Activated CD4-positive, alpha-beta T cell treated with anti-CD3 and anti-CD28 coated beads, Interleukin-2, amount 10 ng/mL, durations not matched to agents 7 days and 5 days (primary cell): Measurements from ENCODE around the gene USP25. TPM values are rescaled to one million over a fixed set of nuclear protein-coding genes. Genes with fewer than 3 reads are reported as not detected.

Experiments
- CTCF ChIA-PET: fragments of 350-600 bp; sonication (Branson Sonifier 250); formaldehyde crosslinking; loops from one replicate; lab custom pipeline; 2021; ENCODE audit warnings: antibody characterized with exemption; lab: Charles Lee
- POLR2A ChIA-PET: fragments of 350-600 bp; sonication (Branson Sonifier 250); formaldehyde crosslinking; loops from one replicate; lab custom pipeline; 2021; ENCODE audit warnings: antibody characterized with exemption; lab: Charles Lee
- DNase-seq: peaks from one replicate; pipeline ENCODE4 v3.0.0-alpha.2; 2020
- H3K27ac Mint-ChIP-seq: one replicate; pipeline ENCODE4 v1.8.0; 2021; ENCODE audit warnings: mild to moderate bottlenecking, moderate library complexity, mixed read lengths
- H3K27me3 Mint-ChIP-seq: one replicate; pipeline ENCODE4 v1.8.0; 2021; ENCODE audit warnings: mixed read lengths
- H3K36me3 Mint-ChIP-seq: one replicate; pipeline ENCODE4 v1.8.0; 2021; ENCODE audit warnings: low read depth, mixed read lengths
- H3K4me1 Mint-ChIP-seq: one replicate; pipeline ENCODE4 v1.8.0; 2021; ENCODE audit warnings: mixed read lengths
- H3K4me3 Mint-ChIP-seq: one replicate; pipeline ENCODE4 v1.8.0; 2021; ENCODE audit warnings: mild to moderate bottlenecking, moderate library complexity, mixed read lengths
- H3K9me3 Mint-ChIP-seq: one replicate; pipeline ENCODE4 v1.8.0; 2021; ENCODE audit warnings: mixed read lengths
- total RNA-seq, 2 experiments: library from RNA; stranded (reverse); gene quantifications; one replicate each; pipeline ENCODE4 v1.2.3, GENCODE V29; 2021

The USP25 gene
- total RNA-seq, 2 experiments from 2014 or later, result 50.3 to 56.0 TPM

DNA sequence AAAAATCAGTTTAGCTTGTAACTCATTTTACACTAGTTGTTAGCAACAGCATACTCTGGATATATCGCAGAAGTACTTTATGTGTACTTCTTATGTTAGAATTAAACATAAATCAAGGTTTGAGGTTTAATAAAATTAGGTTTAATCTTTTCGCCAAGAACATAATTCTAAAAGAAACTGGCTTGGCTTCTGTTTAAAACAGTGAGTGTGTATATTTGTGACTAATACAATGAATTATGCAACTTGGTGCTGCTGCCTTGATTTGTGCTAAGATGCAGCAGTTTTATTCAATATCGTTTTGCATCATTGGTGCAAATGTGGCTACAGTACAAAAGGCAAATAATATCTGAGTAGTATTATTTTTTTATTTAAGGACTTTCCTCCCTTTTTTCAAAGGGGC lies 44.8 kb downstream of the USP25 start:
- Mint-ChIP-seq H3K36me3 (peaks cover 37% of the 10 kb centered on the region), H3K9me3 (no peaks in the 10 kb centered on the region), H3K4me3 (no peak overlapping the region), H3K27me3 (no peaks in the 10 kb centered on the region), H3K27ac (no peak overlapping the region), H3K4me1 (peaks cover 15% of the 10 kb centered on the region)
- CTCF ChIA-PET, result interaction anchor here (1.3 kb wide), 1 partner anchor 20 kb away, joined by 3 read pairs; no protein-coding TSS in a partner anchor
- POLR2A ChIA-PET, result no interaction called here
- no peak for DNase-seq

DNA sequence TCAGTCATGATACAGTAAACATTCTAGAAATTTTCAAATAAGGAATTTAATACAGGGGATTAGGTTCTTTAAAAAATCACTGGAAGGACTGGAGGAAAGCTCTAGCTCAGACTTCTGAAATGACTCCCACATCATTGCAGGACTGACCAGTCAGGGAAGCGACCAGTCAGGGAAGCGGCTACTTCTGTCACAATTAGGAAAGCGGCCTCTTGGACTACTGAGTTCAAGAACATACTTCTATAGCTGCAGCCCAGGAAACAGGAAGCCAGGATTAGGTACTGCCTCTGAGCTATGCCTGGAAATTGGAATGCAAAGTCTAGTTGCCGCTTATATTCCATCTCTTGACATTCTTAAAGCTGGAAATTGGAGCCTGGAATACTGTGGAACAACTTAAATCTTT lies 45.5 kb downstream of the USP25 start:
- Mint-ChIP-seq H3K4me1 (peaks cover 14% of the 10 kb centered on the region), H3K36me3 (peaks cover 31% of the 10 kb centered on the region), H3K4me3 (no peak overlapping the region), H3K27me3 (no peaks in the 10 kb centered on the region), H3K9me3 (no peaks in the 10 kb centered on the region), H3K27ac (no peak overlapping the region)
- POLR2A ChIA-PET, result no interaction called here
- CTCF ChIA-PET, result interaction anchor here (1.3 to 1.4 kb wide), 2 partner anchors 21 to 33 kb away, joined by 3 to 5 read pairs; no protein-coding TSS in a partner anchor
- no peak for DNase-seq

DNA sequence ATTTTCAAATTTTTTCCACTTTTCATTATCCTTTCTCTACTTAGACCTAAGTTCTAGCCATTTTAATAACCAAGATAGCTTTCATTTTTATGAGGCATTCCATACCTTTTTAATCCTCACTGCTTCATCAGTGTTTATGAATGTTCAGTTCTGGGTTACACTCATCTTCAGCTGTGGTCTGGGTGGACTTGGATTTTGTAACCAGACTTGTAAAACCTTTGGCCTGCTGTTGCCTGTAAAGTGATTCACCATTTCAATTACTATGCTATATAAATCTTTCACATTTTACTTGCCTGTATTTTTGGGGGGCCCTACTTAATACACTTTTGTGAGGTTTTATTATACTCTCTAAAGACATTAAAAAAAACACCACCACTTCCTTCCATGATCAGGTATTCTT lies 46.2 kb downstream of the USP25 start:
- CTCF ChIA-PET, result interaction anchor here (1.4 kb wide), 1 partner anchor 34 kb away, joined by 5 read pairs; no protein-coding TSS in a partner anchor
- Mint-ChIP-seq H3K4me1 (peaks cover 14% of the 10 kb centered on the region), H3K27me3 (no peaks in the 10 kb centered on the region), H3K27ac (no peak overlapping the region), H3K36me3 (peaks cover 34% of the 10 kb centered on the region), H3K9me3 (peaks cover 5% of the 10 kb centered on the region), H3K4me3 (no peak overlapping the region)
- POLR2A ChIA-PET, result no interaction called here
- no peak for DNase-seq

DNA sequence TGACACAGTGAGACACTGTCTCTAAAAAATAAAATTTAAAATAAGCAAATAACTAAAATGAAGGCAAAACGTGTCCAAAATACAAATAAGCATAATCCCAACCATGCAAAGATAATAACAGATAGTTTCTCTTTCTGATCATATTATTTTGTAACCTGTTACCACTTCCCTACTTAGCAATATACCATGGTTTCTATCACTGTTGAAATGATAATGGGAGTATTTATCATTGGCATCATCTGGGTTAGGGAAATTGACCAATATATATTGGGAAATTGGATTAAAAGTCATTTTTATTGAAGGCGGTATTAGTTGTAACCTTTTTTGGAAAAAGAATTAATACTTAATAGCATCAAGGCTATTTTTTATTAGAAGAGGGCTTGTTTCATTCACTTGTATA lies 47.0 kb downstream of the USP25 start:
- ChIA-PET POLR2A (no interaction called here), CTCF (no interaction called here)
- Mint-ChIP-seq H3K4me3 (no peak overlapping the region), H3K9me3 (peaks cover 8% of the 10 kb centered on the region), H3K4me1 (peaks cover 14% of the 10 kb centered on the region), H3K36me3 (peaks cover 39% of the 10 kb centered on the region), H3K27ac (no peak overlapping the region), H3K27me3 (no peaks in the 10 kb centered on the region)
- DNase-seq, result no peak

DNA sequence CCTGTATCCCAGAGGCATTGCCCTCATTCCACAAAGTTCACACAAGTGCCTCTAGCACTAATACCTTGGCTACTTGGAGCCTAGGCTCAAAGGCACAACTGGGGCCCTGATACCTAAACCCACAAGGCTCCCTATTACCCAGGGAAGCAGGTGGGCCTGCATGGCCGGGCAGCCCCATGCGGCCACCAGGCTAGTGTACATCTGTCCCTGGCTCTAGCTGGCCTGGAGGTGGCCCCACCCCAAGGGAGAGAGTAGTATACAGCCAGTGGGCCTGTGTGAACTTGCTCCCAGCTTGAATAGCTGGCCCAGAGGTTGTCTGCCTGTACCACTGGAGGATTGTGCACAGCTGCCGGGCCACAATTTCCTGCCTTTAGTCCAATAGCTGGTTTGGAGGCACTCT lies 52.2 kb downstream of the USP25 start:
- peaks cover 11% of the 10 kb centered on the region for H3K9me3 Mint-ChIP-seq
- peaks cover 45% of the 10 kb centered on the region for H3K36me3 Mint-ChIP-seq
- ChIA-PET CTCF (no interaction called here), POLR2A (no interaction called here)
- no peak for DNase-seq
- peaks cover 17% of the 10 kb centered on the region for H3K4me1 Mint-ChIP-seq
- no peak overlapping the region for H3K27ac Mint-ChIP-seq
- no peak overlapping the region for H3K4me3 Mint-ChIP-seq
- H3K27me3 Mint-ChIP-seq, result no peaks in the 10 kb centered on the region

DNA sequence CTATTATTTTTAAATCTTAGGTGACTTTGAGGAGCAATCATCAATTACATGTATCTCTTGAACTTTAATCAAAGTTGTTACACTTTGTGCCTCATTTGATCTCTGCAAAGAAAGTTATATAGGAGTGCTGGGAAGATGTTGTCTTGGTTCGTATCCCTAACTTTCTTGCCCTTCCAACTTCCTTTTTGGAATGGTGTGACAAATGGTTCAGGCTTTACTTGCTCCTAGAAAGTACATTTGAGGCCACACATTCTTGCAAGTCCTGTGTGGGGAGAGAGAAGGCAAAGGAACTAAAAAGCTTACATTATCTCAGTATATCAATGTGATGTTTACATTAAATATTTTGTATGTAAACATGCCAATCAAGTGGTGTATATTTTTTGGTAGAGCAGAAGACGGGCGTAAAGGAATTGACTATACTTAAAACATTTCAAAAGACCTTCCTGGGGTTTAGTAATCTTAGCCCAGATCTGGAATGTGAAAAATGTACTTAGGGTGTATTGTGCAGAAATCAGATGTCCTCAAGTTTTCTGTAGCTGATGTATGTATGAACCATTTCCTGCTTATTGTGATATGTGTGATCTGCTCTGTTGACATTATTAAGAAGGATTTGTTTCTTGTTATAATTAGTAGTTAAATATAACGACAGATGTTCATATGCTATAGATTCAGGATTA lies 59.2 kb downstream of the USP25 start:
- peaks cover 10% of the 10 kb centered on the region for H3K4me1 Mint-ChIP-seq
- no peak overlapping the region for H3K27ac Mint-ChIP-seq
- no peaks in the 10 kb centered on the region for H3K9me3 Mint-ChIP-seq
- peaks cover 25% of the 10 kb centered on the region for H3K36me3 Mint-ChIP-seq
- ChIA-PET POLR2A (no interaction called here), CTCF (no interaction called here)
- no peak overlapping the region for H3K4me3 Mint-ChIP-seq
- no peak for DNase-seq
- no peaks in the 10 kb centered on the region for H3K27me3 Mint-ChIP-seq

DNA sequence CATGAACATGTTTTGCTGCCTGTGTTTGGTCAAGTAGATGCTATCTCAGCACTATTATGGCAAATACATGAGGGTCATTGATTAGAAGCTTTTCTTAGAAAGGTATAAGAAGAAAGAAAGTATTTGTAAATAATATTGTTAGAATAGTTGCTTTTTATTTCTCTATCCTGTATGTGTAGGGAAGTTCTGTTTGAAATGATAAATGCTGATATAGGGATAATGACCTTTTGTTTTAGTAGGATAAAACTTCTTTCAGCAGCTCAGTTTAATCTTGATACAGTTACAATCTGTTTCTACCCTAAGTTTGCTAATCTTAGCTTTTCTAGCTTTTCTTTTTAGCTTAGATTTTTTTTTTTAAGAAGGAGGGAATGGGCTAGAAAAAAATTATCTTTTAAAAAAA lies 63.3 kb downstream of the USP25 start:
- Mint-ChIP-seq H3K36me3 (peaks cover 38% of the 10 kb centered on the region), H3K4me1 (peaks cover 32% of the 10 kb centered on the region), H3K4me3 (no peak overlapping the region), H3K27ac (no peak overlapping the region), H3K9me3 (no peaks in the 10 kb centered on the region), H3K27me3 (no peaks in the 10 kb centered on the region)
- ChIA-PET CTCF (interaction anchor here (1.0 kb wide), 1 partner anchor 25 kb away, joined by 3 read pairs; no protein-coding TSS in a partner anchor), POLR2A (interaction anchor here (0.6 kb wide), 1 partner anchor 63 kb away, joined by 3 read pairs; the partner anchor contains the start of gene USP25)
- DNase-seq, result no peak

DNA sequence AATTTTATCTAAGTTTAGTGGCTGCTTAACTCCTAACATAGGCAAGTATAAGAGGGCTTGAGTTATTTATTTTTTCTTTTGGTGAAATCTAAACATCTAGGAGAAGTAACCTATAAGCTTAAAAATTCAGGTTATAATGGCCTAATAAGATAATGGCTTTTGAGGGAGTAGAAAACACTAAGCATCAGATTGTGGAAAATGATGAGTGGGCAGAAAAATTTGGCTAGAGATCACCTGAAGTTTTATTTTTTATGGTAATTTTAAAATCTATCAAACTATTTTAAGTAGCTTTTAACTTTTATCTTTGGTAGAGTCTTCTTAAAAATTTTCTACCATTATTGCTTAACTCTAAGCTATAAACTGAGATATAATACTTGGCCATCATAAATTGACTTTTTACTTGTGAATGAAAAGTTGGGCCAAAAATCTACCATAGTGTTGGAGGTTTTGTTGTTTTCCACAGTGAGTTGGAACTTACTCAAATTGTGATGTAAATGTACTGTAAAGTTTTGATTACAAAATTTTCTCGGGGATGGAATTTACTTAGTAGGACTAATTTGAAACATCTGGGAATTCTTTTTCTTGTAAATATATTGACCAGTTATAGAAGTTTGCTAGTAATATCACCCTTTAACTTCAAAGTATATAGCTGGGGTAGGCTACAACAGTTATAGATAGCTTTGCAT lies 63.9 kb downstream of the USP25 start:
- peaks cover 34% of the 10 kb centered on the region for H3K4me1 Mint-ChIP-seq

DNA sequence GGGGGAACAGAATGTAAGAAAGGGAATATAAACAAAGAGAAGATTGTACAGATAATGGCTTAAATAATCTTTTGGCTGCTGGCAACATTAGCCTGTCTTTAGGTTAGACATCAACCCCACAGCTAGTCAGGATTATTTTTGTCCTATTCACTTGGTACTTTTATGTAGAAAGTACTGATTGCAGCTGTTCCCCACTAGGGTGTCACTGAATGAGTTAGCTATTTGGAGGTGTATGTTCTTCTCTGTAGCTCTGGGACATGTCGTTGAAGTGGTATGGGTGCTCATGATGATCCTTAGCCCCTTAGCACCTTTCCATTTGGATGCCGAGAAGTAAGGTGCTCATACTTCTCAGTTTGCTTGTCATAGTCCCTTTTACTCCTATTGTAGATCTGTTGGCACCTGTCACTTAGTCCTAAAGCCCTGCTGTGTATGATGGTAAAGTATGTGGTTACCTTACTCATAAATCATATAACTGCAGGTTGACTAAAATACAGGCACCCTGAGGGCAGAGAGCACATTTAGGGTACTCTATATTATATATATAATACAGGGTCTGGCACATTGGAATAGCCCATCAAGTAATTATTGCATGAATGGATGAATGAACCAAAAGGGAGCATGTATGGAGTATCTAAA lies 64.6 kb downstream of the USP25 start:
- no peak for DNase-seq
- ChIA-PET POLR2A (no interaction called here), CTCF (interaction anchor here (1.0 kb wide), 1 partner anchor 24 kb away, joined by 3 read pairs; no protein-coding TSS in a partner anchor)
- Mint-ChIP-seq H3K9me3 (no peaks in the 10 kb centered on the region), H3K36me3 (peaks cover 44% of the 10 kb centered on the region), H3K4me1 (peaks cover 37% of the 10 kb centered on the region), H3K4me3 (no peak overlapping the region), H3K27me3 (no peaks in the 10 kb centered on the region), H3K27ac (no peak overlapping the region)

More for the DNA sequence above, 63.9 kb downstream of the USP25 start:
- no peaks in the 10 kb centered on the region for H3K9me3 Mint-ChIP-seq
- no peak overlapping the region for H3K27ac Mint-ChIP-seq
- ChIA-PET POLR2A (no interaction called here), CTCF (interaction anchor here (1.0 kb wide), 1 partner anchor 24 kb away, joined by 3 read pairs; no protein-coding TSS in a partner anchor)
- no peaks in the 10 kb centered on the region for H3K27me3 Mint-ChIP-seq
- H3K36me3 Mint-ChIP-seq, result peaks cover 40% of the 10 kb centered on the region
- no peak for DNase-seq
- no peak overlapping the region for H3K4me3 Mint-ChIP-seq

DNA sequence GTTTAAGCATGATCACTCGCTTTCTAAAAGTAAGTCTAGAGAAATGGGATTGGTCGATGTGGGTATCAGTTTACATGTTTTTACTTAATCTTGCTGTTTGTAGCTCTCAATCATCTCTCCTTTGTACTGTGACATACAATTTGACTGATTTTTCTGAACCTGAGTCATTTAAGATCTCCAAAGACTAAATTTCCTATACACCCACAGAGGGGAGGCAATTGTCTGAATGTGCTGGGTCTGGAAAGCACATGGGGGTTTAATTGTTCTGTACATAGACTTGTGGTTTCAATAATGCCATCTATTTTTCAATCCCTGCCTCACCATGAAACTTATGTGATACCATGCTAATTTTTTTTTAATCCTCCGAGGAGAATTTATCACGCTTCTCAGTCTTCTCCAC lies 65.8 kb downstream of the USP25 start:
- H3K27ac Mint-ChIP-seq, result no peak overlapping the region
- H3K4me3 Mint-ChIP-seq, result no peak overlapping the region
- POLR2A ChIA-PET, result no interaction called here
- H3K27me3 Mint-ChIP-seq, result no peaks in the 10 kb centered on the region
- CTCF ChIA-PET, result no interaction called here
- no peak for DNase-seq
- H3K36me3 Mint-ChIP-seq, result peaks cover 45% of the 10 kb centered on the region
- no peaks in the 10 kb centered on the region for H3K9me3 Mint-ChIP-seq
- H3K4me1 Mint-ChIP-seq, result peaks cover 37% of the 10 kb centered on the region

DNA sequence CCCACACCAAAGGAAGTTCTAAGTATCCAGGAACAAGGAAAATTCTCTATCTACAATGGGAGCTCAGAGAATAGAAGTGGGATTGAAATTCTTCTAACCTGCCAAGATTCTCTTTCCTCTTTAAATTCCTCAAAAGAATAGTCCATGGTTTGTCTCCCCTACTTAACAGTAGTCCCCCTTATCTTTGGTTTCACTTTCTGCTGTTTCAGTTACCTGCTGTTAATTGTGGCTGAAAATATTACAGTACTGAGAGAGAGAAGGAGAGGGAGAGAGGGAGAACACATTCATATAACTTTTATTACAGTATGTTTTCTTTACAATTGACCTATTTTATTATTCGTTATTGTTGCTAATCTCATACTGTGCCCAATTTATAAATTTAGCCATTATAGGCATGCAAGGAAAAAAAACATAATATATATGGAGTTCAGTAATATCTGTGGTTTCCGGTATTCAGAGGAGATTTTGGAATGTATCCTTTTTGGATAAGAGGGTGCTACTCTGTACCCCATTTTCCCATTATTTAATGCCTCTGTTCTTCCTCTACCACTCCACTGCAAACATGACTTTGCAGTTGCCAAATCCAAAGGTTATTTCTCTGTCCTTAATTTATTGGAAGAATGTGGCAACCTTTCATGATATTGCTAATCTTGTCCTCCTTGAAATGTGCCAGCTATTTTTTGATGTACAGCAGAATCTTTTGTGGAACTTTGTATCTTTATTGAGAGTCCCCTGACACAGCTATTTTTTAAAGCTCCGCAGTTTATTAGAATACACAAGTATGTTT lies 68.0 kb downstream of the USP25 start:
- H3K4me3 Mint-ChIP-seq, result no peak overlapping the region
- H3K36me3 Mint-ChIP-seq, result peaks cover 55% of the 10 kb centered on the region
- POLR2A ChIA-PET, result no interaction called here
- CTCF ChIA-PET, result no interaction called here
- no peaks in the 10 kb centered on the region for H3K27me3 Mint-ChIP-seq
- no peaks in the 10 kb centered on the region for H3K9me3 Mint-ChIP-seq
- H3K27ac Mint-ChIP-seq, result peak overlapping the region; percentile 17
- H3K4me1 Mint-ChIP-seq, result peaks cover 37% of the 10 kb centered on the region
- DNase-seq, result no peak

DNA sequence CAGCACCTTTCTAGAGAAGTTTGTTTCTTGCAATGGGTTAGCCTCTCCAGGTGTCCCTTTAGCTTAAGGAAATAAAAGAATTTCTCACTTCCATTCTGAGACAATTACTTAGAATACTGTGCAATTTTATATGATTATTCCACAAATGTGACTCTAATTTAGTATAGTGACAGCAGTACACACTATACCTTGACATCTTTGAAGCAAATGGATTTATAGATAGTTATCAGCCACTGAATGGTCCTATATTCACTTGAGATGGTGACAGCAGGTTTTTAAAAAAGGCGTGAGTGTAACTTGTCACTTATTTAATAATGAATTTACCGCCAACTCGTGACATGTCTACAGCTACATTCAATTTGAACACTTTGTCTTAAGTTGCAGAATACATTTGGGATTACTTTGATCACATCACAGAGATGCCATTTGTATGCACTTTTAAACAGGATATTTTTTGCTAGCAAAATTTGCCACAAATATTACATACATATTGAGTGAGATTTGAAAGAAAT lies 71.6 kb downstream of the USP25 start:
- no peaks in the 10 kb centered on the region for H3K27me3 Mint-ChIP-seq

More for the DNA sequence above, 71.6 kb downstream of the USP25 start:
- ChIA-PET POLR2A (no interaction called here), CTCF (interaction anchor here (1.4 kb wide), 1 partner anchor 17 kb away, joined by 3 read pairs; no protein-coding TSS in a partner anchor)
- Mint-ChIP-seq H3K9me3 (no peaks in the 10 kb centered on the region), H3K27ac (no peak overlapping the region), H3K4me1 (peaks cover 24% of the 10 kb centered on the region), H3K36me3 (peaks cover 47% of the 10 kb centered on the region), H3K4me3 (no peak overlapping the region)
- DNase-seq, result no peak
